GM13977 (cell line): ENCODE measurements around the gene PPP1R9B.

ENCODE experiments used
- DNase-seq: peaks from one replicate; pipeline ENCODE4 v3.0.0; 2012; ENCODE audit warnings: low spot score
- CTCF ChIP-seq: IDR thresholded peaks from 2 replicates; pipeline ENCODE4 v1.5.1; 2012; ENCODE audit warnings: mild to moderate bottlenecking, control low read depth; ENCODE audit not compliant: insufficient read depth; ENCODE audit errors: extremely low read depth, missing control alignments
- in situ Hi-C: fragments of 300-500 bp; cut with MboI; formaldehyde crosslinking; loops from one replicate; pipeline ENCODE4 v1.12.0; 2022; ENCODE audit warnings: low sequenced_read_pairs, low pct_unique_long_range_greater_than_20kb, mixed read lengths, inconsistent platforms; ENCODE audit not compliant: unreplicated experiment

PPP1R9B gene

GRCh38 chr17:50177983-50178834 lies 27.7 kb upstream of the PPP1R9B start:
- DNase-seq: peak; percentile 74
- peak; percentile 85 for TF ChIP-seq CTCF
- in situ Hi-C loops: no loop called here

GRCh38 chr17:50177476-50177875 lies 27.0 kb upstream of the PPP1R9B start:
- DNase-seq: no peak
- in situ Hi-C loops: no loop called here
- TF ChIP-seq CTCF: no peak

- DNase-seq: no peak
- no peak for TF ChIP-seq CTCF
- in situ Hi-C loops: no loop called here
Observed at GRCh38 chr17:50176559-50177357, 26.3 kb upstream of the PPP1R9B start.

GRCh38 chr17:50175035-50175807 lies 24.7 kb upstream of the PPP1R9B start:
- in situ Hi-C loops: no loop called here
- DNase-seq: no peak
- TF ChIP-seq CTCF: no peak

- no peak for TF ChIP-seq CTCF
- DNase-seq: no peak
- in situ Hi-C loops: no loop called here
Observed at GRCh38 chr17:50174444-50174843, 24.0 kb upstream of the PPP1R9B start.

GRCh38 chr17:50173335-50173941 lies 23.0 kb upstream of the PPP1R9B start:
- DNase-seq: no peak
- in situ Hi-C loops: no loop called here
- TF ChIP-seq CTCF: no peak
